A549 (cell line): Measurements from ENCODE around the gene MROH2A. TPM values are rescaled to one million over a fixed set of nuclear protein-coding genes. Genes with fewer than 3 reads are reported as not detected.

Experiments
- ATAC-seq, 2 experiments: fragments of 200-7000 bp in 1 of 2; fragments of >200 bp in 1 of 2; cut with Nextera tagmentation in 1 of 2; cut with Tn5 transposase in 1 of 2; 3 replicates each; pipeline versions ENCODE4 v1.8.0 to v1.9.1; 2018 to 2020; ENCODE audit warnings: mild to moderate bottlenecking in 1 of 2, moderate library complexity in 1 of 2
- CTCF ChIA-PET: fragments of 300-600 bp; sonication (Branson Sonifier 250); formaldehyde crosslinking; extraction: SDS; loops from one replicate; lab custom pipeline; 2021; ENCODE audit warnings: antibody characterized with exemption, inconsistent platforms; lab: Yijun Ruan, JAX
- POLR2A ChIA-PET: fragments of 350-600 bp; formaldehyde crosslinking; extraction: SDS; loops from one replicate; lab custom pipeline; 2021; ENCODE audit warnings: antibody characterized with exemption, inconsistent platforms; lab: Yijun Ruan, JAX
- DNase-seq, 2 experiments: peaks; one replicate each; pipeline versions ENCODE4 v3.0.0 to v3.0.0-alpha.2; 2011 to 2016; ENCODE audit warnings: low read depth in 1 of 2, low spot score in 1 of 2
- FAIRE-seq: peaks from 2 replicates; lab custom pipeline; 2011; peaks lifted over from hg19 to GRCh38; lab: Jason Lieb, UNC
- H3K27ac ChIP-seq, 2 experiments: fragments of >200 bp; sonication (Bioruptor Twin); formaldehyde crosslinking; 3 replicates each; pipeline ENCODE4 v1.5.1; 2016 to 2017
- H3K4me1 ChIP-seq: fragments of >200 bp; sonication (Bioruptor Twin); formaldehyde crosslinking; 3 replicates; pipeline ENCODE4 v1.6.1; 2016
- H3K4me2 ChIP-seq: fragments of >200 bp; sonication (Bioruptor Twin); formaldehyde crosslinking; 3 replicates; pipeline ENCODE4 v1.6.1; 2016
- H3K4me3 ChIP-seq: fragments of >200 bp; sonication (Bioruptor Twin); formaldehyde crosslinking; 3 replicates; pipeline ENCODE4 v1.5.1; 2016
- H3K9me3 ChIP-seq: fragments of >200 bp; sonication (Bioruptor Twin); formaldehyde crosslinking; 3 replicates; pipeline ENCODE4 v1.6.1; 2016
- ATOH8 ChIP-seq: fragments of 250-450 bp; sonication (Bioruptor Pico); IDR thresholded peaks from 2 replicates; pipeline ENCODE4 v1.5.0; 2020; ENCODE audit warnings: low read depth, mild to moderate bottlenecking, moderate library complexity
- BHLHE40 ChIP-seq: IDR thresholded peaks from 2 replicates; pipeline ENCODE4 v1.6.1; 2012; ENCODE audit warnings: low read depth, low read length, inconsistent platforms
- CHD2 ChIP-seq: fragments of 150-350 bp; IDR thresholded peaks from 2 replicates; pipeline ENCODE4 v1.6.1; 2014; ENCODE audit warnings: low read length; ENCODE audit not compliant: partially characterized antibody
- EHF ChIP-seq: fragments of 250-450 bp; sonication (Bioruptor Pico); IDR thresholded peaks from 2 replicates; pipeline ENCODE4 v1.5.0; 2020; ENCODE audit warnings: mild to moderate bottlenecking
- ELK1 ChIP-seq: fragments of 150-350 bp; IDR thresholded peaks from 2 replicates; pipeline ENCODE4 v1.6.1; 2014; ENCODE audit warnings: low read depth, mild to moderate bottlenecking, low read length
- EP300 ChIP-seq, 2 experiments: fragments of >200 bp; sonication (Bioruptor Twin); formaldehyde crosslinking; IDR thresholded peaks; 2 replicates in 1 of 2; 3 replicates in 1 of 2; pipeline ENCODE4 v1.6.1; 2016 to 2017
- ESRRA ChIP-seq: fragments of 150-350 bp; IDR thresholded peaks from 2 replicates; pipeline ENCODE4 v1.6.1; 2014; ENCODE audit warnings: mild to moderate bottlenecking, low read length, borderline replicate concordance
- FOSB ChIP-seq: fragments of 250-450 bp; sonication (Bioruptor Pico); IDR thresholded peaks from 2 replicates; pipeline ENCODE4 v1.5.0; 2020; ENCODE audit warnings: mild to moderate bottlenecking, moderate library complexity
- FOXS1 ChIP-seq: fragments of 250-450 bp; sonication (Bioruptor Pico); IDR thresholded peaks from 2 replicates; pipeline ENCODE4 v1.5.0; 2020; ENCODE audit warnings: mild to moderate bottlenecking, moderate library complexity
- GATA3 ChIP-seq: IDR thresholded peaks from 2 replicates; pipeline ENCODE4 v1.6.1; 2012; ENCODE audit warnings: borderline replicate concordance
- HEYL ChIP-seq: fragments of 250-450 bp; sonication (Bioruptor Pico); IDR thresholded peaks from 2 replicates; pipeline ENCODE4 v1.8.0; 2021; ENCODE audit warnings: mild to moderate bottlenecking, moderate library complexity
- HOXA7 ChIP-seq: fragments of 250-450 bp; sonication (Bioruptor Pico); IDR thresholded peaks from 2 replicates; pipeline ENCODE4 v1.5.0; 2020; ENCODE audit warnings: mild to moderate bottlenecking, moderate library complexity
- HOXB13 ChIP-seq: fragments of 250-450 bp; sonication (Bioruptor Pico); IDR thresholded peaks from 2 replicates; pipeline ENCODE4 v1.5.0; 2020; ENCODE audit warnings: low read depth, mild to moderate bottlenecking, moderate library complexity
- HOXB5 ChIP-seq: fragments of 250-450 bp; sonication (Bioruptor Pico); IDR thresholded peaks from 2 replicates; pipeline ENCODE4 v1.5.0; 2020; ENCODE audit warnings: mild to moderate bottlenecking, moderate library complexity
- JUN ChIP-seq, 2 experiments: fragments of >200 bp; sonication (Bioruptor Twin); formaldehyde crosslinking; IDR thresholded peaks; 2 replicates in 1 of 2; 3 replicates in 1 of 2; pipeline ENCODE4 v1.6.1; 2016 to 2017
- JUNB ChIP-seq: fragments of >200 bp; sonication (Bioruptor Twin); formaldehyde crosslinking; IDR thresholded peaks from 2 replicates; pipeline ENCODE4 v1.6.1; 2016
- KDM1A ChIP-seq: fragments of 200-600 bp; sonication (generic); IDR thresholded peaks from 2 replicates; pipeline ENCODE4 v1.6.1; 2016; ENCODE audit warnings: low read depth, mild to moderate bottlenecking
- KDM5A ChIP-seq: fragments of 200-600 bp; sonication (generic); IDR thresholded peaks from 2 replicates; pipeline ENCODE4 v1.6.1; 2016; ENCODE audit warnings: antibody characterized with exemption, mild to moderate bottlenecking
- MAFK ChIP-seq: fragments of 450-650 bp; IDR thresholded peaks from 2 replicates; pipeline ENCODE4 v1.6.1; 2014; ENCODE audit not compliant: partially characterized antibody
- NFE2L2 ChIP-seq: fragments of 150-350 bp; conservative IDR thresholded peaks from 2 replicates; pipeline ENCODE4 v1.6.1; 2014; ENCODE audit warnings: low read length
- NR3C1 ChIP-seq: fragments of >200 bp; sonication (Bioruptor Twin); formaldehyde crosslinking; IDR thresholded peaks from 3 replicates; pipeline ENCODE4 v1.6.1; 2017
- PBX3 ChIP-seq: IDR thresholded peaks from 2 replicates; pipeline ENCODE4 v1.6.1; 2012
- POLR2A ChIP-seq: IDR thresholded peaks from 2 replicates; pipeline ENCODE4 v1.6.1; 2012; ENCODE audit warnings: mild to moderate bottlenecking, low read length
- RCOR1 ChIP-seq: fragments of 150-350 bp; IDR thresholded peaks from 2 replicates; pipeline ENCODE4 v1.6.1; 2014; ENCODE audit warnings: antibody characterized with exemption, low read length, low read depth
- RFX5 ChIP-seq: fragments of 450-650 bp; IDR thresholded peaks from 2 replicates; pipeline ENCODE4 v1.7.1; 2014; ENCODE audit warnings: antibody characterized with exemption, mild to moderate bottlenecking, moderate library complexity
- RNF2 ChIP-seq: fragments of 200-600 bp; sonication (generic); IDR thresholded peaks from 2 replicates; pipeline ENCODE4 v1.6.1; 2016; ENCODE audit warnings: low read depth, mild to moderate bottlenecking, antibody characterized with exemption, moderate library complexity, borderline replicate concordance
- SMC3 ChIP-seq: fragments of >200 bp; sonication (Bioruptor Twin); formaldehyde crosslinking; IDR thresholded peaks from 3 replicates; pipeline ENCODE4 v1.6.1; 2018; ENCODE audit warnings: inconsistent platforms
- SREBF2 ChIP-seq: fragments of 450-650 bp; IDR thresholded peaks from 2 replicates; pipeline ENCODE4 v1.6.1; 2014; ENCODE audit warnings: mild to moderate bottlenecking, moderate library complexity
- ZNF302 ChIP-seq: fragments of 250-450 bp; sonication (Bioruptor Pico); IDR thresholded peaks from 2 replicates; pipeline ENCODE4 v1.9.0; 2021; ENCODE audit warnings: inconsistent platforms, mild to moderate bottlenecking, moderate library complexity
- WGBS: methylation state at CpG from one replicate; pipeline ENCODE4 v1.1.6; 2017; ENCODE audit errors: missing lambda C conversion rate; 5-methylcytosine and 5-hydroxymethylcytosine counted together
- polyA plus RNA-seq, 4 experiments: library from polyadenylated mRNA; depleted of rRNA in 3 of 4; stranded (reverse); fragments of >200 nt; fragmentation: RNase III in 1 of 4; extraction: RNeasy Plus Mini Kit Qiagen cat#74134 plus additional on column Dnase treatment in 1 of 4; gene quantifications; 2 replicates in 3 of 4; 3 replicates in 1 of 4; pipeline ENCODE4 v1.2.3, GENCODE V29; 2011 to 2017
- TF ChIP-seq, protein P1 (sequence below): fragments of >200 bp; sonication (Bioruptor Twin); formaldehyde crosslinking; IDR thresholded peaks from 3 replicates; pipeline ENCODE4 v1.5.1; 2016
- TF ChIP-seq, protein P2 (sequence below): fragments of 250-450 bp; sonication (Bioruptor Pico); IDR thresholded peaks from 2 replicates; pipeline ENCODE4 v1.5.0; 2021; ENCODE audit warnings: mild to moderate bottlenecking, moderate library complexity, borderline replicate concordance
- TF ChIP-seq, protein P3 (sequence below): IDR thresholded peaks from 2 replicates; pipeline ENCODE4 v1.6.1; 2012; ENCODE audit warnings: low read depth, borderline replicate concordance
- TF ChIP-seq, protein P4 (sequence below): fragments of >200 bp; sonication (Bioruptor Twin); formaldehyde crosslinking; IDR thresholded peaks from 3 replicates; pipeline ENCODE4 v1.6.1; 2016

The MROH2A gene
- polyA plus RNA-seq, 2 of the 4 experiments (the other 2 are of a cell fraction), result 0.10 to 0.63 TPM

- CTCF ChIA-PET, result interaction anchor here (0.6 to 4.8 kb wide), 87 partner anchors 9 to 581 kb away, joined by 3 to 83 read pairs (median 4); partner anchors contain the start of genes UGT1A1 and UGT1A4
- Histone ChIP-seq H3K4me3 (no peak overlapping the region), H3K9me3 (no peaks in the 10 kb centered on the region), H3K27ac (peak overlapping the region; percentile 91 to 93), H3K4me2 (peak overlapping the region; percentile 54), H3K4me1 (peaks cover 73% of the 10 kb centered on the region)
- under 1% methylated on average over 7 of the region's 7 CpGs for WGBS
- FAIRE-seq (peak; percentile 72), ATAC-seq (peak; percentile 83 to 92), DNase-seq (peak; percentile 93 to 97)
- POLR2A ChIA-PET, result interaction anchor here (0.6 to 2.0 kb wide), 12 partner anchors 69 to 580 kb away, joined by 3 to 11 read pairs (median 6); no protein-coding TSS in a partner anchor
- TF ChIP-seq GATA3 (no peak), SMC3 (peak; percentile 93), KDM1A (no peak), JUNB (no peak), KDM5A (no peak), HOXB13 (CRISPR knock-in tag) (peak; percentile 32; the same call in 1 of the 2 replicates), CHD2 (peak; percentile 25), HOXB5 (no peak), MAFK (no peak), HEYL (no peak), FOXS1 (CRISPR knock-in tag) (no peak), BHLHE40 (no peak), POLR2A (no peak), RNF2 (no peak), PBX3 (peak; percentile 80; the same call in 1 of the 2 replicates), HOXA7 (CRISPR knock-in tag) (0 out of 2 replicates have a peak, but pooled peaks have one; percentile 24), NFE2L2 (no peak; the same call in 1 of the 2 replicates), ESRRA (no peak), NR3C1 (no peak), ZNF302 (no peak), JUN (IDR thresholded peaks at IDR 0.05) (peak in 1 of 2 experiments; percentile 31; a peak in 1 of 5 replicates), FOSB (0 out of 2 replicates have a peak, but pooled peaks have one; percentile 3), SREBF2 (no peak), RFX5 (no peak), ATOH8 (CRISPR knock-in tag) (no peak), RCOR1 (no peak), EHF (CRISPR knock-in tag) (no peak), EP300 (IDR thresholded peaks at IDR 0.05) (peak; percentile 19 to 53; a peak in 2 of 5 replicates), ELK1 (no peak)
- TF ChIP-seq, protein P1, sequence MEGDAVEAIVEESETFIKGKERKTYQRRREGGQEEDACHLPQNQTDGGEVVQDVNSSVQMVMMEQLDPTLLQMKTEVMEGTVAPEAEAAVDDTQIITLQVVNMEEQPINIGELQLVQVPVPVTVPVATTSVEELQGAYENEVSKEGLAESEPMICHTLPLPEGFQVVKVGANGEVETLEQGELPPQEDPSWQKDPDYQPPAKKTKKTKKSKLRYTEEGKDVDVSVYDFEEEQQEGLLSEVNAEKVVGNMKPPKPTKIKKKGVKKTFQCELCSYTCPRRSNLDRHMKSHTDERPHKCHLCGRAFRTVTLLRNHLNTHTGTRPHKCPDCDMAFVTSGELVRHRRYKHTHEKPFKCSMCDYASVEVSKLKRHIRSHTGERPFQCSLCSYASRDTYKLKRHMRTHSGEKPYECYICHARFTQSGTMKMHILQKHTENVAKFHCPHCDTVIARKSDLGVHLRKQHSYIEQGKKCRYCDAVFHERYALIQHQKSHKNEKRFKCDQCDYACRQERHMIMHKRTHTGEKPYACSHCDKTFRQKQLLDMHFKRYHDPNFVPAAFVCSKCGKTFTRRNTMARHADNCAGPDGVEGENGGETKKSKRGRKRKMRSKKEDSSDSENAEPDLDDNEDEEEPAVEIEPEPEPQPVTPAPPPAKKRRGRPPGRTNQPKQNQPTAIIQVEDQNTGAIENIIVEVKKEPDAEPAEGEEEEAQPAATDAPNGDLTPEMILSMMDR, result peak; percentile 89
- TF ChIP-seq, protein P2, sequence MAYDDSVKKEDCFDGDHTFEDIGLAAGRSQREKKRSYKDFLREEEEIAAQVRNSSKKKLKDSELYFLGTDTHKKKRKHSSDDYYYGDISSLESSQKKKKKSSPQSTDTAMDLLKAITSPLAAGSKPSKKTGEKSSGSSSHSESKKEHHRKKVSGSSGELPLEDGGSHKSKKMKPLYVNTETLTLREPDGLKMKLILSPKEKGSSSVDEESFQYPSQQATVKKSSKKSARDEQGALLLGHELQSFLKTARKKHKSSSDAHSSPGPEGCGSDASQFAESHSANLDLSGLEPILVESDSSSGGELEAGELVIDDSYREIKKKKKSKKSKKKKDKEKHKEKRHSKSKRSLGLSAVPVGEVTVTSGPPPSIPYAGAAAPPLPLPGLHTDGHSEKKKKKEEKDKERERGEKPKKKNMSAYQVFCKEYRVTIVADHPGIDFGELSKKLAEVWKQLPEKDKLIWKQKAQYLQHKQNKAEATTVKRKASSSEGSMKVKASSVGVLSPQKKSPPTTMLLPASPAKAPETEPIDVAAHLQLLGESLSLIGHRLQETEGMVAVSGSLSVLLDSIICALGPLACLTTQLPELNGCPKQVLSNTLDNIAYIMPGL (CRISPR knock-in tag), result no peak
- TF ChIP-seq, protein P3, sequence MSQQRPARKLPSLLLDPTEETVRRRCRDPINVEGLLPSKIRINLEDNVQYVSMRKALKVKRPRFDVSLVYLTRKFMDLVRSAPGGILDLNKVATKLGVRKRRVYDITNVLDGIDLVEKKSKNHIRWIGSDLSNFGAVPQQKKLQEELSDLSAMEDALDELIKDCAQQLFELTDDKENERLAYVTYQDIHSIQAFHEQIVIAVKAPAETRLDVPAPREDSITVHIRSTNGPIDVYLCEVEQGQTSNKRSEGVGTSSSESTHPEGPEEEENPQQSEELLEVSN, result peak; percentile 77
- TF ChIP-seq, protein P4, sequence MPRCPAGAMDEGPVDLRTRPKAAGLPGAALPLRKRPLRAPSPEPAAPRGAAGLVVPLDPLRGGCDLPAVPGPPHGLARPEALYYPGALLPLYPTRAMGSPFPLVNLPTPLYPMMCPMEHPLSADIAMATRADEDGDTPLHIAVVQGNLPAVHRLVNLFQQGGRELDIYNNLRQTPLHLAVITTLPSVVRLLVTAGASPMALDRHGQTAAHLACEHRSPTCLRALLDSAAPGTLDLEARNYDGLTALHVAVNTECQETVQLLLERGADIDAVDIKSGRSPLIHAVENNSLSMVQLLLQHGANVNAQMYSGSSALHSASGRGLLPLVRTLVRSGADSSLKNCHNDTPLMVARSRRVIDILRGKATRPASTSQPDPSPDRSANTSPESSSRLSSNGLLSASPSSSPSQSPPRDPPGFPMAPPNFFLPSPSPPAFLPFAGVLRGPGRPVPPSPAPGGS, result no peak
Measured at GRCh38 chr2:233832869-233833311, 54.8 kb downstream of the MROH2A start.
